DOHH2 (cell line): Measurements from ENCODE around the gene TRMT112.

ENCODE experiments used
- H3F3A ChIP-seq: fragments of 200-600 bp; sonication (generic), shearing (Covaris generic); 2 replicates; pipeline ENCODE4 v1.6.0; 2016; ENCODE audit warnings: antibody characterized with exemption, mild to moderate bottlenecking; ENCODE audit not compliant: control insufficient read depth, insufficient read depth
- H3K27ac ChIP-seq: fragments of 200-600 bp; sonication (generic); 2 replicates; pipeline ENCODE4 v1.5.1; 2014; ENCODE audit warnings: low read depth, mild to moderate bottlenecking, low read length, moderate library complexity
- H3K27me3 ChIP-seq: fragments of 200-600 bp; sonication (generic); 2 replicates; pipeline ENCODE4 v1.6.1; 2014; ENCODE audit warnings: mild to moderate bottlenecking, low read length, mixed read lengths; ENCODE audit not compliant: control insufficient read depth
- H3K36me3 ChIP-seq: fragments of 200-600 bp; sonication (generic); 2 replicates; pipeline ENCODE4 v1.6.1; 2014; ENCODE audit warnings: mild to moderate bottlenecking, low read length, moderate library complexity, mixed read lengths; ENCODE audit not compliant: control insufficient read depth
- H3K4me1 ChIP-seq: fragments of 200-600 bp; sonication (generic); 2 replicates; pipeline ENCODE4 v1.6.1; 2014; ENCODE audit warnings: mild to moderate bottlenecking, low read length, mixed read lengths; ENCODE audit not compliant: control insufficient read depth
- H3K4me2 ChIP-seq: fragments of 200-600 bp; sonication (generic); 2 replicates; pipeline ENCODE4 v1.6.0; 2014; ENCODE audit warnings: mild to moderate bottlenecking, low read length, moderate library complexity
- H3K4me3 ChIP-seq: fragments of 200-600 bp; sonication (generic); 2 replicates; pipeline ENCODE4 v1.5.1; 2014; ENCODE audit warnings: mild to moderate bottlenecking, low read length, mixed read lengths
- H3K79me2 ChIP-seq: fragments of 200-600 bp; sonication (generic); 2 replicates; pipeline ENCODE4 v1.6.1; 2014; ENCODE audit warnings: mild to moderate bottlenecking, low read length, mixed read lengths; ENCODE audit not compliant: control insufficient read depth
- H3K9me2 ChIP-seq: fragments of 200-600 bp; sonication (generic); replicated peaks from 2 replicates; pipeline ENCODE4 v1.6.1; 2014; ENCODE audit warnings: mild to moderate bottlenecking, low read length, mixed read lengths; ENCODE audit not compliant: control insufficient read depth
- H3K9me3 ChIP-seq: fragments of 200-600 bp; sonication (generic); 2 replicates; pipeline ENCODE4 v1.6.1; 2014; ENCODE audit warnings: antibody characterized with exemption, low read length, mixed read lengths; ENCODE audit not compliant: control insufficient read depth, insufficient read depth
- H4K20me1 ChIP-seq: fragments of 200-600 bp; sonication (generic); 2 replicates; pipeline ENCODE4 v1.6.0; 2014; ENCODE audit warnings: low read depth, mild to moderate bottlenecking, antibody characterized with exemption, low read length, moderate library complexity; ENCODE audit not compliant: control insufficient read depth, insufficient read depth
- CTCF ChIP-seq: fragments of 200-600 bp; sonication (generic); IDR thresholded peaks from one replicate; pipeline ENCODE4 v1.5.1; 2014; ENCODE audit warnings: antibody characterized with exemption, mild to moderate bottlenecking, low read depth, low read length; ENCODE audit not compliant: poor library complexity, severe bottlenecking
- EZH2phosphoT487 ChIP-seq: fragments of 200-600 bp; sonication (generic); IDR thresholded peaks from 2 replicates; pipeline ENCODE4 v1.6.1; 2017; ENCODE audit warnings: borderline replicate concordance, mild to moderate bottlenecking, antibody characterized with exemption, low read length, moderate library complexity, mixed read lengths

The TRMT112 gene

GRCh38 chr11:64352099-64352994 lies 35.0 kb upstream of the TRMT112 start:
- TF ChIP-seq EZH2phosphoT487 (no peak), CTCF (no peak)
- Histone ChIP-seq H3K4me2 (no peak overlapping the region), H3K9me2 (no peaks in the 10 kb centered on the region)

GRCh38 chr11:64351136-64351631 lies 33.8 kb upstream of the TRMT112 start:
- no peaks in the 10 kb centered on the region for H3K27me3 ChIP-seq
- H4K20me1 ChIP-seq, result no peaks in the 10 kb centered on the region
- peaks cover 5% of the 10 kb centered on the region for H3K4me1 ChIP-seq
- H3K9me3 ChIP-seq, result no peaks in the 10 kb centered on the region
- peaks cover 5% of the 10 kb centered on the region for H3F3A ChIP-seq
- TF ChIP-seq CTCF (no peak), EZH2phosphoT487 (no peak)
- H3K4me3 ChIP-seq, result no peak overlapping the region
- H3K36me3 ChIP-seq, result peaks cover 8% of the 10 kb centered on the region
- H3K27ac ChIP-seq, result no peak overlapping the region
- H3K4me2 ChIP-seq, result no peak overlapping the region
- no peaks in the 10 kb centered on the region for H3K9me2 ChIP-seq
- H3K79me2 ChIP-seq, result no peaks in the 10 kb centered on the region

More at GRCh38 chr11:64352099-64352994, 35.0 kb upstream of the TRMT112 start:
- H3K79me2 ChIP-seq, result no peaks in the 10 kb centered on the region
- H4K20me1 ChIP-seq, result no peaks in the 10 kb centered on the region
- no peak overlapping the region for H3K27ac ChIP-seq
- no peak overlapping the region for H3K4me3 ChIP-seq
- peaks cover 9% of the 10 kb centered on the region for H3K4me1 ChIP-seq
- H3K36me3 ChIP-seq, result peaks cover 8% of the 10 kb centered on the region
- H3F3A ChIP-seq, result peaks cover 5% of the 10 kb centered on the region
- H3K27me3 ChIP-seq, result no peaks in the 10 kb centered on the region
- H3K9me3 ChIP-seq, result no peaks in the 10 kb centered on the region

- no peaks in the 10 kb centered on the region for H3K4me1 ChIP-seq
- H3K4me2 ChIP-seq, result no peak overlapping the region
- H3K79me2 ChIP-seq, result no peaks in the 10 kb centered on the region
Measured at GRCh38 chr11:64349404-64349803, 32.0 kb upstream of the TRMT112 start.

More at GRCh38 chr11:64349404-64349803, 32.0 kb upstream of the TRMT112 start:
- H3K9me2 ChIP-seq, result no peaks in the 10 kb centered on the region
- H4K20me1 ChIP-seq, result no peaks in the 10 kb centered on the region
- no peaks in the 10 kb centered on the region for H3F3A ChIP-seq
- no peaks in the 10 kb centered on the region for H3K27me3 ChIP-seq
- H3K36me3 ChIP-seq, result peaks cover 5% of the 10 kb centered on the region; the same call in 1 of the 2 replicates
- TF ChIP-seq EZH2phosphoT487, result no peak
- TF ChIP-seq CTCF, result no peak
- H3K9me3 ChIP-seq, result no peaks in the 10 kb centered on the region
- H3K27ac ChIP-seq, result no peak overlapping the region
- no peak overlapping the region for H3K4me3 ChIP-seq
